ENCODE results near the gene ADO. TPM values are rescaled to one million over a fixed set of nuclear protein-coding genes. Genes with fewer than 3 reads are reported as not detected.

The ADO gene
- total and polyA plus RNA-seq, 9 of the 15 experiments (the other 6 are each of a cell fraction or from before 2014, with no cell fraction given) = 3.0 to 20.0 (median 16.1) TPM

- no peak for TF ChIP-seq DLX4 (CRISPR knock-in tag; IDR thresholded peaks at IDR 0.05)
- TF ChIP-seq PYGO2 (tag; IDR thresholded peaks at IDR 0.05) = no peak
- peak; percentile 47 to 71 for TF ChIP-seq E2F6 (IDR thresholded peaks at IDR 0.05; ENCODE audit: borderline replicate concordance in 1 of 2, extremely low read depth in 1 of 2, insufficient read depth in 1 of 2, insufficient read length in 1 of 2, low read depth in 1 of 2, low read length in 1 of 2, poor library complexity in 1 of 2, severe bottlenecking in 1 of 2)
- TF ChIP-seq RAD21 (CRISPR knock-in tag; conservative IDR thresholded peaks at IDR 0.05 in 1 of 2, IDR thresholded peaks at IDR 0.05 in 1 of 2) = no peak
- no peak for TF ChIP-seq CSDE1 (IDR thresholded peaks at IDR 0.05)
- TF ChIP-seq ZNF316 (IDR thresholded peaks at IDR 0.05) = 0 out of 2 replicates have a peak, but pooled peaks have one; percentile 5
- TF ChIP-seq MAZ (CRISPR knock-in tag; conservative IDR thresholded peaks at IDR 0.05 in 1 of 2, IDR thresholded peaks at IDR 0.05 in 1 of 2) = peak in 1 of 2 experiments; percentile 15; a peak in 2 of 4 replicates
- TF ChIP-seq ZNF311 (CRISPR knock-in tag; IDR thresholded peaks at IDR 0.05) = no peak
- TF ChIP-seq TEAD2 (tag; IDR thresholded peaks at IDR 0.05) = no peak
- TF ChIP-seq ZBTB33 (CRISPR knock-in tag; IDR thresholded peaks at IDR 0.05) = no peak
- TF ChIP-seq SUPT5H (IDR thresholded peaks at IDR 0.05) = 0 out of 2 replicates have a peak, but pooled peaks have one; percentile 24
- TF ChIP-seq NBN (IDR thresholded peaks at IDR 0.05; ENCODE audit: low read depth) = no peak
- TF ChIP-seq HMGXB4 (CRISPR knock-in tag; IDR thresholded peaks at IDR 0.05) = no peak
- peak; percentile 28 for TF ChIP-seq PRDM10 (IDR thresholded peaks at IDR 0.05; ENCODE audit: partially characterized antibody)
These were observed 12.7 kb downstream of the ADO start (continued) for GRCh38 chr10:62817121-62817765.

All from K562 (cell line).